Lung microvascular endothelial cell (primary cell): ENCODE results near the gene HSPA4. TPM values are rescaled to one million over a fixed set of nuclear protein-coding genes. Genes with fewer than 3 reads are reported as not detected.
"Not testable (repeated sequence)": the region's sequence is repeated elsewhere in the genome, so short reads cannot be mapped to it uniquely, and the experiment has no call there.

Experiments used
- DNase-seq, 2 donors: peaks; one replicate each; pipeline versions ENCODE4 v3.0.0 to v3.0.0-alpha.2; 2010; ENCODE audit warnings: low read depth in 2 of 2
- total RNA-seq: library from RNA; depleted of rRNA; stranded (reverse); fragments of >200 nt; gene quantifications from 2 replicates; pipeline ENCODE4 v1.2.1, GENCODE V29; 2014

The HSPA4 gene
- total RNA-seq, 1 donor from 2014 or later: 74.8 TPM

DNA sequence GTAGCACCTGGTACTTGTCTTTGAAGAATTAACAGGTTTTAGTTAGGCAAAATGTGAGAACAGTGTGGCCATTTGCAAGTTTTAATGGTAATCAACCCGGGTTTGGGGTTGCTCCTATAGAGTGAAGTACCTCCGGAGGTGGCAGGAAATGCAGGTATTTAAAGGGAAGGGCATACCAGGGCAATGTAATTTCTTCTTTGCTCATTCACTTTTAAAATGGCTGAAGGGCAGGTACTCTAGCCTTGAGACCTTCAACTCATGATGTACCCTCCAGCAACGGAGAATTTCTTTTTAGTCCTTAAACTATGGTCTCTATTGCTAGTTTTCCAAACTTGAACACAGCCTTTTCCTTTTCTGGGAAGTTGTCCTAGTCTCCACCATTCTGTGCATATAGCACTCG is 1.3 kb upstream of the HSPA4 start:
- DNase-seq: no peak

DNA sequence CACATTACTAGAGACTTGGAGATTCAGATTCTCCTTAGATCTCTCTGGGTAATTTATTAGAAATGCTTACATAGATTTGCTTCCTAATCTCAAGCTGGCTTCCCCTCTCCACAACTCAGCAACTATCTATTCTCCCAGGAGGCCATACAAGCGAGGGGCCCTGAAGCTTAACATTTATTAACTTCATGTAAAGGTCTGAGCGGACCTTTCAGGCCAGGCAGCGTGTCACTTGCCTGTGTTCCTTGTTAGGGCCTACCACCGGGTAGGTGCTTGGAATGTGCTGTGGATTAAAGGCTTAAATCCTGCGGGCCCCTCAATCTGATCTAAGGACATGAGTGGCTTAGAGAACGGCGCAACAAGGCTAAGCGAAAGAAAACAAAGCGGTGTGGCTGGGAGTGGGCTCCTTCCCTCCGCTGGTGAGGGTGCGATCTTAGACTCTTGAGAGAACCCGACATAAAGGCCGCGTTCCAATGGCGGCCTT is 712 bp upstream of the HSPA4 start:
- no peak for DNase-seq

DNA sequence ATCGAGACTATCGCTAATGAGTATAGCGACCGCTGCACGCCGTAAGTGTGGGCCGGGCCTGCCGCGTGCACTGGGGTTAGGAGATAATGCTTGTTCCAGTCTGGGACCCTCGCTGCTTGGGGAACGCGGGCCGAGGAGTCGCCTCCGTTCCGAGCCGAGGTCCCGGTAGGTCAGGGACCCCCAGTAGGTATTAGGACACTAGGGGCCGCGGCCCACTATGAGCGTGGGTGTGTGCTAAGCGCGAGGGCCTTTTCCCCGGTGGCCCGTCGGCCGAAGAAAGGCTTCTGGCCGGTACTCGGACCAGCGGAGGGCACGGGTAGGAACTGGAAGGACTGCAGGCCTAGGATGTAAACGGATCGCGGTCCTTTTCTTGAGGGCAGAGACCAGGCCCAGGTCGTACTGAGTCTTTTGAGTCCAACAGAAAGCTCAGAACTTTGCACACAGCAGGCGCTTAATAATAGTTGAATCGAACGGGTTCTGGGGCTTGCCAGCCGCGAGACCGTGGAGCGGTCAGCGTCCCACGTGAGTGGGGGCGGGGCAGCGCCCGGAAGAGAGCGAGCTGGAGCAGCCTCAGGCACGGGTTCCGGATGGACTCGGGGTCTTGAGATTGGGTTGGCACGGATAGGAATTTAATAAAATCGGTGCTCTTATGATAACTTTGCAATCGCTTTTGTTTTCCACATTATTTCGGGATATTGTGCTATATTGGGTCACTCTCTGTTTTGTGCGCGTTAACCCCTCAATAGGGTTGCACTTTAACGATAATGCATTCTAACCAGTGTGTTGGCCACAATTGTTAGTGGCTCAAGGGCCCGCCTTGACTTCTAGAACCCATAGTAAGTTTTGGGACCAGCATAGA is 733 bp downstream of the HSPA4 start:
- DNase-seq: peak; percentile 74

DNA sequence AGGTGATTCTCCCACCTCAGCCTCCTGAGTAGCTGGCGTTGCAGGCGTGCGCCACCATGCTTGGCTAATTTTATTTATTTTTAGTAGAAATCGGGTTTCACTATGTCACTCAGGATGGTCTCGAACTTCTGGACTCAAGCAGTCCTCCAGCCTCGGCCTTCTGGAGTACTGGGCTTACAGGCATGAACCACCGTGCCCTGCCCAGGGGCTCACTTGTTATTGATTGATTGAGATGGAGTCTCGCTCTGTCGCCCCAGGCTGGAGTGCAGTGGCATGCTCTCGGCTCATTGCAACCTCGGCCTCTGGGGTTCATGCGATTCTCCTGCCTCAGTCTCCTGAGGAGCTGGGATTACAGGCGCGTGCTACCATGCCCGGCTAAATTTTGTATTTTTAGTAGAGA is 1.6 kb downstream of the HSPA4 start:
- no peak for DNase-seq

DNA sequence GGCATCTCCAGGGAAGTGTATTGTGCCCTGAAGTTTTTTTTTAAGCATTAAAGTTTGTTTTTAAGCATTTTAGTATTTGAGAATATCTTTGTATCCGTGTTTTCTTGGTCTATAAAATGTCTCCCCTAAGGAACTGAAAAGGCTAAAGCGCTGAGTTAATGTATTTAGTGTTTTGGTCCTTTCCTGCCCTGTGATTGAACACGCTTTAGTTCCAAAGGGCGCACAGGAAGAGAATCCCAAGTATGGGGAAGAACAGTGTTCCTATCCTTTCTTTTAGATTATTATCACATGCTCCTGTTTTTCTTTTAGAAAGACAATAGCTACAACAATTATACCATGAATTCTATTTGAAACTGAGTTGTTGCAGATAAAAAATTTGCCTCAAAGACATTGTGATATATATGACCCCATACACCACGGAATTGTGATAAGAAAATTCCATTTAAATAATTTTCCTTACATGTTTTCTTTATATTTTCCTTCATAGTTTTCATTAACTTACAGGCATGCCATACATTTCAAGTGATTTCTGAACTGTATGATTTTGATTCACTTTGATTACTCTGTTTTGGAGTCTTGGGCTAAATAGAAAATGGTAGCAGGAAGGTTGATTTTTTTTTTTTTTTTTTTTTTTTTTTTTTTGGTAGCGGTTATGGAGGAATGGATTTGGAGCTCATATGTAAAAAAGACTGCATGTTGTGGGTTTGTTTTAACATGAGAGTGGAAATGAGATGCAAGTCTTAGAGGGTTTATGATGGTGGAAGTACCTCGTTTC is 3.1 kb downstream of the HSPA4 start:
- no peak for DNase-seq

DNA sequence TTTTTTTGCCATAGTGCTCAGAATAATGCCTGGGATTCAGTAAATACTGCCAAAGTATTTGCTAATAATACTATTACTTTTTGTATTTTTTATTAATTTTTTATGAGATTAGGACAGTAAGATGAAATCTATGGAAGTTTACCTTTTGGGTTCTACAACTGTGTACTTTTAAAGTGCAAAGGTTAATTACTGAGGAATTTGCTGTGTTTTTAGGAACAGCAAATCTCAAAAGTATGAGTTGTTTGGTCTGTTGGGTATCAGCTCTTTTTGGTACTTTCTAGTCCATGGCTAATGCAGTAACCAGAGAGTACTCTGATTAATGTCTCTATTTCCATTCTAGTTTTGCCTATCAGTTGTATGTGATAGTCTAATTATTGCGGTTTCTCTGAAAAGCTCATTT is 5.1 kb downstream of the HSPA4 start:
- no peak for DNase-seq

DNA sequence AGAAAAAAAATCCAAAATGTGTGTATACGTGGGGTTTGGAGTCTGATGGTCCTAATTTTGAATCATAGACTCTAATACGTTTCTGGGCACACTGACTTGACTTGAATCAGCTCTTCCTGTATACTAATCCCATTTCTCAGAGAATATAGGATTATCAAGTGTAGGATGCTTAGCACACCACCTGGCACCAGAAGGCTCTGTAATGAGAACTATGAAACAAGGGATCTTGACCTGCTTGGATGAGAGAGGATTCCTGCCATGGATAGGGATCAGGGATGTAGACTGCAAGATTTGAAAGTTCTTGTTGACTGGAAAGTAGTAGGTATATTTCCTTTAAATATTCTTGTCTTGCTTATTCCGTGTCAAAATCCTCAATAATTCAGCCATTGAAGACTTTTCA is 7.8 kb downstream of the HSPA4 start:
- DNase-seq: no peak

DNA sequence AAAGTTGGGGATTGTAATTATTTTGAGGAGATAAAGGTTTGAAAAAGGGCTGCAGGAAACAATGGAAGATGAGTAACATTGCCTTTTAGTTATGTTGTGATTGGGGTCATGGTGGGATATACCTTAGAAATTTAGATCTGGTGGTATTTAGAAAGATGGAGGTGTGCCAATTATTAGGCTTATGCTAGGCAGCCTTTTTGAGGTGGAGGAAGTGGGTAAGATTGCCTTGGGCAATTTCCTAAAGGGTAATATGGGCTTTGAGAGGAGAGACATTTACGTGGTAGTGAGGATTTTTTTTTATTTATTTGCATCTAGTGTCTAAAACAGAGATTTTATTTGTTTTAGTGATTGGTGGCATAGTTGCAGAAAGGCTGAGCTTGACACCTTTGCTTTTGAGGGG is 10.5 kb downstream of the HSPA4 start:
- DNase-seq: no peak

DNA sequence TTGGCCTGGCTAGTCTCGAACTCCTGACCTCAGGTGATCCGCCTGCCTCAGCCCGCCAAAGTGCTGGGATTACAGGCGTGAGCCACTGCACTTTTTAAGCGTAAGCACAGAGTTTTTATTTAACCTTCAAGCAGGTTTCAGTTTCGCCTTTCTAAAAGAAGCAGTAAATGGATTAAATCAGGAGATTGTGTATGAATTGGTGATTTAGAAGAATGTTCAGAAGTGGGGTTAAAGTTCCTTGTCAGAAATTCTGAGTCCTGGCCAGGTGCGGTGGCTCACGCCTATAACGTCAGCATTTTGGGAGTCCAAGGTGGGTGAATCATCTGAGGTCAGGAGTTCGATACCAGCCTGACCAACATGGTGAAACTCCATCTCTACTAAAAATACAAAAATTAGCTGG is 12.2 kb downstream of the HSPA4 start:
- no peak for DNase-seq

DNA sequence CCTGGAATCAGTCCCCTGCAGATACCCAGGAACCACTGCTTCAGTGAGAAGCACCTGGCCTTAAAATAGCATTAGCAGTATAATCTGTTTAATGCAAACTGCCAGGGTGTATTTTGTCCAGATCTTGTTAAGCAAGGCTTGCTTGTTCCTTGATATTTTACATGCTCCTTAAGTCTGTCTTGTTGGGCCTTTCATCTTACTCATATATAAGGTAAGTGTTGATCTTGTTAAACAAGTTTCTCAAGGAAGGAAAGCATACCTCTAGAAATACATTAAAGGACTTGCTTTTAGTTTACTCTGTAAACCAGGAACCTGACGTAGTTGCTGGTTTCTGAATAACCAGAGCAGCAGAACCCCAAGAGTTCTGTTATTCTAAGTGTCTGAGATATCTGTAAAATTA is 13.7 kb downstream of the HSPA4 start:
- DNase-seq: no peak

DNA sequence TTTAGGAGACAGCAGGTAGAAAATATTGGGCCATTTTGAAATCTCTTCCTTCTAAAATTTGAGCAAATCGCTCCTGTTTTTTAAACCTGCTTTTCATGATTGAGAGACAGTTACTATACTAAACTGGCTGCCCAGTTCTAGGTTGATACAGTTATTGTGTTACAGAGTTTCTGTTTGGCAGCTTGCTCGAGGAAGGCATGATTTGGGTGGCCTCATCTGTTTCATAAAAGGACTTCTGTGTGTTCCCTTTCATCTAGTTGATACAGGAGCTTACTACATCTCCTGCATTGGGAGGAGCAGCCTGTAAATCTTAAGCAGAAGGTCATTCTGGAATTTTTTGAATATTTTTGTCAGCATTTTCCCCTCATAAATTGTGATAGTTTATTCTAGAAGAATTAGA is 14.2 kb downstream of the HSPA4 start:
- no peak for DNase-seq

DNA sequence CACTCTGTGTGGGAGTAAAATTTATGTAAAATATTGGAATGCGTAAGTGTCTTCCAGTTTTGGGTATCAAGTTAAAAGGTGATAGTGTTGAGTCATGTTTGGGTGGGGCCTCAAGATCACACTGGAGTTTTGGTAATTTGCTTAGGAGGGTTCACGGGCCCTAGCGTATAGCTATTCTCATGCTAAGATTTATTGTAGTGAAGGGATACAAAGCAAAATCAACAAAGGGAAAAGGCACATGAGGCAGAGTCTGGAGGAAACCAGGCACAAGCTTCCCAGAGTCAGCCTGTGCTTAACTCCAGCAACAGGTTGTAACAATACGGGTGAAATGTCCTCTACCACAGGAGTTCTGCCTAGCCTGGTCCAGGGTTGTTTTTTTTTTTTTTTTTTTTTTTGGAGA is 20.2 kb downstream of the HSPA4 start:
- DNase-seq: no peak

DNA sequence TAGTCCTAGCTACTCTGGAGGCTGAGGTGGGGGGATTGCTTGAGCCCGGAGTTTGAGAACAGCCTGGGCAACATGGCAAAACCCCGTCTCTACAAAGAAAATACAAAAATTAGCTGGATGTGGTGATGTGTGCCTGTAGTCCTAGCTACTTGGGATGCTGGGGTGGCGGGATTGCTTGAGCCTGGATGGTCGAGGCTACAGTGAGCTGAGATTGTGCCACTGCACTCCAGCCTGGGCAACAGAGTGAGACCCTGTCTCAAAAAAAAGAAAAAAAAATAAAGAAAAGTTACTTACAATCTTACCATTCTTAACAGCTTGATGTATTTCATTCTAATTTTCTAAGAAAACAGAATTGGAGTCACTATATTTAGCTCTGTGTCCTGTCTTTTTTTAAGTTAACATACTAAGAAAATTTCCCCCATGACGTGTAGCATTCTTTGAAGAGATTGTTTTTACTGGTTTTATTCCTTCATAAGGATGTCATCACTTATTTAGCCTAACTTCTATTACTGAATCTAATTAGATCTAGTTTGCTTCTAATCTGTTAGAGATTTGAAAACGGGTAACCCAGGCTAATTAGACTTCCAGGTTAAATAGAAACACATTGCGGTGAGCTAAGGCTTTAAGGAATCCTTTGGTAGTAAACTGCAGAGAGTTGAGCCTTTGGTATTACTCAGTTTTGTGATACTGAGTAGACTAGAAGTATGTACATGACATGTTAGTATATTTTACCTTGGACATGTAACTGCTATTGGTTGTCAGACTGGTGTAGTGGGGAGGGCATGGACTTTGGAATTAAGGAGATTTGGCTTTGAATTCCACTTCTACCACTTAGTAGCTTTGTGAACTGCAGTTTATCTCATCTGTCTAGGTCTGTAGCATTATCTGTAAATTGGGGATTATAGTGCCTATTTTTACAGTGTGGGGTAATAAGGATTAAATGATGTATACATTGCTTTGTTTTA is 24.0 kb downstream of the HSPA4 start:
- no peak for DNase-seq

DNA sequence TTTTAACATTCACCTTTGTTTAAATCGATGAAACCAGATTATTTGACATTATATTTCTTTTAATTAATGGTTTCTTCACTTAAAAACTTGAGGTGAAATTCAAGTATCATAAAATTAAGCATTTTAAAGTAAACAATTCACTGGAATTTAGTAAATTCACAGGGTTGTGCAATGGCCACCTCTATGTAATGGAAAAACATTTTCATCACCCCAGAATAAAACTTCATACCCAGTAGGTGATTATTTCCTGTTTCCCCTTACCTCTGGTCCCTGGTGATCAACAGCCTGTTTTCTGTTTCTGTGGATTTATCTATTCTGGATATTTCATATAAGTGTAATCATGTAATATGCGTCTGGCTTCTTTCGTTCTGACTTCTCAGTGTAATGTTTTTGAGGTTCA is 27.2 kb downstream of the HSPA4 start:
- DNase-seq: peak in 1 of 2 donors; percentile 69

DNA sequence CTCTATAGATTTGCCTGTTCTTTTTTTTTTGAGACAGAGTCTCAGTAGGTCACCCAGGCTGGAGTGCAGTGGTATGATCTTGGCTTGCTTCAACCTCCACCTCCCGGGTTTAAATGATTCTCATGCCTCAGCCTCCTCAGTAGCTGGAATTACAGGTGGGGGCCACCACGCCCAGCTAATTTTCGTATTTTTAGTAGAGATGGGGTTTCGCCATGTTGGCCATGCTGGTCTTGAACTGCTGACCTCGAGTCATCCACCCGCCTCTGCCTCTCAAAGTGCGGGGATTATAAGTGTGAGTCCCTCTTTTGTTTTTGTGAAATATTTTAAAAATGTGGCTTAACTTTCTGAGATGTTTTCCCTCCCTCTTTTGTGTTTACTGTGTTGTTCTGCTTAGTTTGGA is 29.2 kb downstream of the HSPA4 start:
- no peak for DNase-seq

DNA sequence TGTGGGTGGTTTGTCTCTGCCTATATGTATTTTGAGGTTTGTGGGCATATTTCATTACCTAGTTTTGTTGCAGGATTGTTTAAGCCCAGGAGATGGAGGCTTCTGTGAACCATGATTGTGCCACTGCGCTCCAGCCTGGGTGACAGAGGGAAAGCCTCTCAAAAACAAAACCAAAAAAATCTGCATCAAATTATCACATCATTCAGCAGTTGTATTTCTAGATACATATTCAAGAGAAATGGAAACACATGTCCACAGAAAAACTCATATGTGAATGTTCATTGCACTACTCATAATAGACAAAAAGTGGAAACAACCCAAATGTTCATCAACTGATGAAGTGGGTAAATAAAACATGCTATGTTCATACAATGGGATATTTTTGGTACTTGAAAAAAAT is 29.9 kb downstream of the HSPA4 start:
- no peak for DNase-seq

DNA sequence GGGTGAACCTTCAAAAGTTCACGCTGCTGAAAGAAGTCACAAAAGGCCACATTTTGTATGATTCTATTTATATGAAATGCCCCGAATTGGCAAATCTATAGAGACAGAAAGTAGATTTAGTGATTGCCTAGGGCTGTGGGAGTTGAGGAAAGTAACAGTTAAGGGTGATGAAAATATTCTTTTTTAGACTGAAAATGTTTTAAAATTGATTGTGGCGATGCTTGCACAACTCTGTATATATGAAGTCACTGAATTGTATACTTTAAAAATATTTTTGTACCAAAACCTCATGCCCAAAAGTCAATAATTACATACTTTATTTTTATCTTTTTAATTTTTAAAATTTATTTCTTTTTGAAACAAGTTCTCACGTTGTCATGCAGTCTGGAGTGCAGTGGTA is 30.3 kb downstream of the HSPA4 start:
- DNase-seq: no peak

DNA sequence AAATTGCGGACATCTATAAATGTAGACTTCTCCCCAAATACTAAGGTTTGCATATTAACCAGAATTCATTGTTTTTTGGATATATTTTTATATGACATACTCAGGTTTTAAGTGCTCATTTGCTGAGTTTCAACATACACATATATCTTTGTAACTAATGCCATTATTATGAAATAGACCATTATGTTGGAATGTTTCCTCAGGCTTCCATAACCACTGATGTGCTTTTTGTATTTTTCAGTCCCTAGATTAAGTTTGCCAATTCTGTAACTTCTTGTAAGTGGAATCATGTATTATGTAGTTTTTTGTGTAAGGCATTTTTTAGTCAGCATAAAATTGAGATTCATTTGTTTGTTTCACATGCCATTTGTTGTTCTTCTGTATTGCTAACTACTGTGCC is 32.1 kb downstream of the HSPA4 start:
- DNase-seq: no peak

DNA sequence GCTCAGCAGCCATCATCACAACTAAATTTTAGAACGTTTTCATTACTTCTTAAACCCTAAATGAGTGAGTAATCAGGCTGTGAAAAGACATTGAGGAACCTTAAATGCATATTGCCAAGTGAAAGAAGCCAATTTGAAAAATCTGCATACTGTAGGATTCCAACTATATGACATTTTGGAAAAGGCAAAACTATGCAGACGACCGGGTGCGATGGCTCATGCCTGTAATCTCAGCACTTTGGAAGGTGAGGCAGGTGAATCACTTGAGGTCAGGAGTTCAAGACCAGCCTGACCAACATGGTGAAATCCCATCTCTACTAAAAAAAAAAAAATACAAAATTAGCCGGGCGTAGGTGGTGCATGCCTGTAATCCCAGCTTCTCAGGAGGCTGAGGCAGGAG is 33.4 kb downstream of the HSPA4 start:
- DNase-seq: not testable (repeated sequence)

DNA sequence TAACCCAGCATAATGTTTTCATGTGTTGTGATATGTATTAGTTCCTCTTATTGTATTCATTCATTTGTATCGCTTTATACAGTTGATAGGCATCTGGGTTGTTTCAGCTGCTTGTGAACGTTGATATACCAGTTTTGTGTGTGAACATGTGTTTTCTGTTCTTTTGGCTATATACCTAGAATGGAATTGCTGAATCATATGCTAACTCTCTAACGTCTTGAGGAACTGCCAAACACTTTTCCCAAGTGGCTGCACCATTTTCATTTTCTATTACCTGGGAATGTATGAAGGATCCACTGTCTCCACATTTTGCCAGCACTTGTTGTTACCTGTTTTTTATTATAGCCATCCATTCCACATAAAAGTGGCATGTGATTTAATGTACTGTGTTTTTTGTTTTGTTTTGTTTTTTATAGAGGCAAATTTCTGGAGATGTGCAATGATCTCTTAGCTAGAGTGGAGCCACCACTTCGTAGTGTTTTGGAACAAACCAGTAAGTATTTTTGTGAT is 34.6 kb downstream of the HSPA4 start:
- DNase-seq: no peak

DNA sequence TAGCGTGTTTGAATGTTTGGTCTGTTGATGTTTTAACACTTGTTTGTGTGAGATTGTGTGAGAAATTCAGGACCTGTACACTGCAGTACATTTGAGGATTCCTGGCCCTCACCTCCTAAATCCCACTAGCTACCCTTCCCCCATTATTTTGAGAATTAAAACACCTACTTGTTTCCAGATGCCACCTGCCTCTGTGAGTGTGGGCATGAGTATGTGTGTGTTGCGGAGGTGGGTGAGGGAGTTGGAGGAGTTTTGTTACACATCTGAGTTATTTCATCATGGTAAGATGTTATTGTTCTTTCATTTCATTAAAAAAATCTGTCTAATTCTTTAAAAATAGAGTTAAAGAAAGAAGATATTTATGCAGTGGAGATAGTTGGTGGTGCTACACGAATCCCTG is 36.3 kb downstream of the HSPA4 start:
- DNase-seq: no peak
